ENCODE results near the gene STYXL1. TPM values are rescaled to one million over a fixed set of nuclear protein-coding genes. Genes with fewer than 3 reads are reported as not detected.
"Not testable (repeated sequence)": the region's sequence is repeated elsewhere in the genome, so short reads cannot be mapped to it uniquely, and the experiment has no call there.

Gene STYXL1
- 10 to 100 TPM; 38.5 to 60.5 TPM for polyA plus RNA-seq

GRCh38 chr7:76047811-76048667 lies at the start of gene STYXL1, which contains the start of gene MDH2:
Gene STYXL1 (minus strand): TSS chr7:76048000. CDS start chr7:76030523, 17,477 bp downstream.
Gene MDH2 (plus strand): TSS chr7:76048106. CDS start chr7:76048161, 55 bp downstream.
- 0% methylated on average over 56 to 58 of the region's 58 CpGs for WGBS, 2 donors
- Histone ChIP-seq H3K9me3 (ENCODE audit: control insufficient read depth in 2 of 2, insufficient read depth in 1 of 2, low read depth in 1 of 2, low read length in 1 of 2) (no peaks in the 10 kb centered on the region), H3K27ac (ENCODE audit: low read depth in 2 of 2, low read length in 1 of 2) (peak within 1 kb of the TSS; percentile 96 to 98), H3K4me3 (ENCODE audit: low read depth in 1 of 2, low read length in 2 of 2) (peak within 1 kb of the TSS; percentile 90 to 91), H3K4me1 (ENCODE audit: control insufficient read depth in 2 of 2, insufficient read depth in 2 of 2, low read length in 1 of 2) (peaks cover 0 to 11% of the 10 kb centered on the region in 2 donors), H3K27me3 (ENCODE audit: control insufficient read depth in 1 of 2, insufficient read depth in 2 of 2, low read length in 2 of 2) (no peaks in the 10 kb centered on the region), H3K36me3 (ENCODE audit: control insufficient read depth in 2 of 2, insufficient read depth in 2 of 2, low read length in 1 of 2) (no peaks in the 10 kb centered on the region)

GRCh38 chr7:76095908-76096307 lies 48.1 kb upstream of the STYXL1 start:
- no peaks in the 10 kb centered on the region for H3K27me3 ChIP-seq (ENCODE audit: control insufficient read depth in 1 of 2, insufficient read depth in 2 of 2, low read length in 2 of 2)
- WGBS, 2 donors: 72 to 89% methylated on average over 3 of the region's 3 CpGs
- H3K27ac ChIP-seq (ENCODE audit: low read depth in 2 of 2, low read length in 1 of 2): no peak overlapping the region
- H3K4me3 ChIP-seq (ENCODE audit: low read depth in 1 of 2, low read length in 2 of 2): no peak overlapping the region
- H3K36me3 ChIP-seq (ENCODE audit: control insufficient read depth in 2 of 2, insufficient read depth in 2 of 2, low read length in 1 of 2): no peaks in the 10 kb centered on the region
- H3K9me3 ChIP-seq (ENCODE audit: control insufficient read depth in 2 of 2, insufficient read depth in 1 of 2, low read depth in 1 of 2, low read length in 1 of 2): peaks cover 0 to 2% of the 10 kb centered on the region in 2 donors
- H3K4me1 ChIP-seq (ENCODE audit: control insufficient read depth in 2 of 2, insufficient read depth in 2 of 2, low read length in 1 of 2): no peaks in the 10 kb centered on the region

- H3K4me3 ChIP-seq (ENCODE audit: low read depth in 1 of 2, low read length in 2 of 2); H3K9me3 ChIP-seq (ENCODE audit: control insufficient read depth in 2 of 2, insufficient read depth in 1 of 2, low read depth in 1 of 2, low read length in 1 of 2): not testable (repeated sequence)
- WGBS, 2 donors: 90 to 91% methylated on average over 5 of the region's 5 CpGs
Measured at GRCh38 chr7:76094326-76094725, 46.5 kb upstream of the STYXL1 start.

GRCh38 chr7:76093531-76093930 lies 45.7 kb upstream of the STYXL1 start:
- WGBS, 2 donors: 84 to 85% methylated on average over 5 of the region's 5 CpGs
- not testable (repeated sequence) for H3K27ac ChIP-seq (ENCODE audit: low read depth in 2 of 2, low read length in 1 of 2); H3K9me3 ChIP-seq (ENCODE audit: control insufficient read depth in 2 of 2, insufficient read depth in 1 of 2, low read depth in 1 of 2, low read length in 1 of 2); H3K4me3 ChIP-seq (ENCODE audit: low read depth in 1 of 2, low read length in 2 of 2); H3K36me3 ChIP-seq (ENCODE audit: control insufficient read depth in 2 of 2, insufficient read depth in 2 of 2, low read length in 1 of 2); H3K27me3 ChIP-seq (ENCODE audit: control insufficient read depth in 1 of 2, insufficient read depth in 2 of 2, low read length in 2 of 2); H3K4me1 ChIP-seq (ENCODE audit: control insufficient read depth in 2 of 2, insufficient read depth in 2 of 2, low read length in 1 of 2)

More at GRCh38 chr7:76094326-76094725, 46.5 kb upstream of the STYXL1 start:
- not testable (repeated sequence) for H3K27me3 ChIP-seq (ENCODE audit: control insufficient read depth in 1 of 2, insufficient read depth in 2 of 2, low read length in 2 of 2); H3K27ac ChIP-seq (ENCODE audit: low read depth in 2 of 2, low read length in 1 of 2); H3K4me1 ChIP-seq (ENCODE audit: control insufficient read depth in 2 of 2, insufficient read depth in 2 of 2, low read length in 1 of 2); H3K36me3 ChIP-seq (ENCODE audit: control insufficient read depth in 2 of 2, insufficient read depth in 2 of 2, low read length in 1 of 2)

- no peaks in the 10 kb centered on the region for H3K36me3 ChIP-seq (ENCODE audit: control insufficient read depth in 2 of 2, insufficient read depth in 2 of 2, low read length in 1 of 2)
- WGBS, 2 donors: 85% methylated on average over 5 of the region's 5 CpGs
- H3K9me3 ChIP-seq (ENCODE audit: control insufficient read depth in 2 of 2, insufficient read depth in 1 of 2, low read depth in 1 of 2, low read length in 1 of 2): no peaks in the 10 kb centered on the region
- peaks cover 0 to 2% of the 10 kb centered on the region in 2 donors for H3K4me1 ChIP-seq (ENCODE audit: control insufficient read depth in 2 of 2, insufficient read depth in 2 of 2, low read length in 1 of 2)
- no peaks in the 10 kb centered on the region for H3K27me3 ChIP-seq (ENCODE audit: control insufficient read depth in 1 of 2, insufficient read depth in 2 of 2, low read length in 2 of 2)
- H3K27ac ChIP-seq (ENCODE audit: low read depth in 2 of 2, low read length in 1 of 2): no peak overlapping the region
- H3K4me3 ChIP-seq (ENCODE audit: low read depth in 1 of 2, low read length in 2 of 2): no peak overlapping the region
Measured at GRCh38 chr7:76091506-76091905, 43.7 kb upstream of the STYXL1 start.

- Histone ChIP-seq H3K27ac (ENCODE audit: low read depth in 2 of 2, low read length in 1 of 2) (peak overlapping the region; percentile 81 to 92), H3K4me1 (ENCODE audit: control insufficient read depth in 2 of 2, insufficient read depth in 2 of 2, low read length in 1 of 2) (peaks cover 0 to 2% of the 10 kb centered on the region in 2 donors), H3K4me3 (ENCODE audit: low read depth in 1 of 2, low read length in 2 of 2) (no peak overlapping the region), H3K9me3 (ENCODE audit: control insufficient read depth in 2 of 2, insufficient read depth in 1 of 2, low read depth in 1 of 2, low read length in 1 of 2) (no peaks in the 10 kb centered on the region), H3K27me3 (ENCODE audit: control insufficient read depth in 1 of 2, insufficient read depth in 2 of 2, low read length in 2 of 2) (no peaks in the 10 kb centered on the region), H3K36me3 (ENCODE audit: control insufficient read depth in 2 of 2, insufficient read depth in 2 of 2, low read length in 1 of 2) (no peaks in the 10 kb centered on the region)
- 49 to 53% methylated on average over 9 to 10 of the region's 10 CpGs for WGBS, 2 donors
Measured at GRCh38 chr7:76089865-76090475, 42.2 kb upstream of the STYXL1 start.

GRCh38 chr7:76087362-76087791 lies 39.6 kb upstream of the STYXL1 start:
- not testable (repeated sequence) for H3K36me3 ChIP-seq (ENCODE audit: control insufficient read depth in 2 of 2, insufficient read depth in 2 of 2, low read length in 1 of 2); H3K4me1 ChIP-seq (ENCODE audit: control insufficient read depth in 2 of 2, insufficient read depth in 2 of 2, low read length in 1 of 2); H3K9me3 ChIP-seq (ENCODE audit: control insufficient read depth in 2 of 2, insufficient read depth in 1 of 2, low read depth in 1 of 2, low read length in 1 of 2); H3K27ac ChIP-seq (ENCODE audit: low read depth in 2 of 2, low read length in 1 of 2); H3K4me3 ChIP-seq (ENCODE audit: low read depth in 1 of 2, low read length in 2 of 2); H3K27me3 ChIP-seq (ENCODE audit: control insufficient read depth in 1 of 2, insufficient read depth in 2 of 2, low read length in 2 of 2)
- 20 to 34% methylated on average over 5 of the region's 5 CpGs for WGBS, 2 donors

- H3K27me3 ChIP-seq (ENCODE audit: control insufficient read depth in 1 of 2, insufficient read depth in 2 of 2, low read length in 2 of 2): no peaks in the 10 kb centered on the region
- no peak overlapping the region for H3K4me3 ChIP-seq (ENCODE audit: low read depth in 1 of 2, low read length in 2 of 2)
- 86 to 87% methylated on average over 4 of the region's 4 CpGs for WGBS, 2 donors
- peak overlapping the region in 1 of 2 donors; percentile 0 for H3K27ac ChIP-seq (ENCODE audit: low read depth in 2 of 2, low read length in 1 of 2)
- no peaks in the 10 kb centered on the region for H3K36me3 ChIP-seq (ENCODE audit: control insufficient read depth in 2 of 2, insufficient read depth in 2 of 2, low read length in 1 of 2)
- H3K4me1 ChIP-seq (ENCODE audit: control insufficient read depth in 2 of 2, insufficient read depth in 2 of 2, low read length in 1 of 2): peaks cover 0 to 2% of the 10 kb centered on the region in 2 donors
- H3K9me3 ChIP-seq (ENCODE audit: control insufficient read depth in 2 of 2, insufficient read depth in 1 of 2, low read depth in 1 of 2, low read length in 1 of 2): no peaks in the 10 kb centered on the region
Measured at GRCh38 chr7:76086070-76086469, 38.3 kb upstream of the STYXL1 start.

GRCh38 chr7:76084115-76084514 lies 36.3 kb upstream of the STYXL1 start:
- not testable (repeated sequence) for H3K36me3 ChIP-seq (ENCODE audit: control insufficient read depth in 2 of 2, insufficient read depth in 2 of 2, low read length in 1 of 2); H3K4me1 ChIP-seq (ENCODE audit: control insufficient read depth in 2 of 2, insufficient read depth in 2 of 2, low read length in 1 of 2)
- 71 to 79% methylated on average over 2 of the region's 2 CpGs for WGBS, 2 donors

More at GRCh38 chr7:76084115-76084514, 36.3 kb upstream of the STYXL1 start:
- not testable (repeated sequence) for H3K9me3 ChIP-seq (ENCODE audit: control insufficient read depth in 2 of 2, insufficient read depth in 1 of 2, low read depth in 1 of 2, low read length in 1 of 2); H3K27me3 ChIP-seq (ENCODE audit: control insufficient read depth in 1 of 2, insufficient read depth in 2 of 2, low read length in 2 of 2); H3K4me3 ChIP-seq (ENCODE audit: low read depth in 1 of 2, low read length in 2 of 2)
- H3K27ac ChIP-seq (ENCODE audit: low read depth in 2 of 2, low read length in 1 of 2): peak overlapping the region in 1 of 2 donors; percentile 22
